Measurements from ENCODE around the gene APOL4.

GRCh38 chr22:36208162-36208765, 6.7 kb upstream of the APOL4 start:
- TF ChIP-seq GATA2 (IDR thresholded peaks at IDR 0.05; ENCODE audit: low read depth, low read length) (no peak), GATA3 (IDR thresholded peaks at IDR 0.05; ENCODE audit: low read depth, low read length) (no peak)

Data from SH-SY5Y (cell line).